WTC11 (cell line): ENCODE data around the gene SHROOM2.

Experiments
- CBFB ChIP-seq: sonication (generic); formaldehyde crosslinking; IDR thresholded peaks from 2 replicates; pipeline ENCODE4 v1.8.1; 2022; ENCODE audit warnings: mild to moderate bottlenecking, low read depth, missing genetic modification reagents
- CREM ChIP-seq: sonication (generic); formaldehyde crosslinking; IDR thresholded peaks from 2 replicates; pipeline ENCODE4 v1.8.1; 2022; ENCODE audit warnings: mild to moderate bottlenecking, missing genetic modification reagents, moderate library complexity
- JAZF1 ChIP-seq: fragments of 250-450 bp; sonication (Bioruptor Pico); IDR thresholded peaks from 2 replicates; pipeline ENCODE4 v1.9.0; 2021; ENCODE audit warnings: moderate library complexity, mild to moderate bottlenecking, inconsistent platforms
- JUN ChIP-seq: sonication (generic); formaldehyde crosslinking; IDR thresholded peaks from 2 replicates; pipeline ENCODE4 v1.8.0; 2023; ENCODE audit warnings: mild to moderate bottlenecking, missing genetic modification reagents
- NFYB ChIP-seq: sonication (generic); formaldehyde crosslinking; conservative IDR thresholded peaks from 2 replicates; pipeline ENCODE4 v1.8.0; 2022; ENCODE audit warnings: low read depth, missing genetic modification reagents
- TF ChIP-seq, protein P1 (sequence below): fragments of 200-600 bp; IDR thresholded peaks from 2 replicates; pipeline ENCODE4 v1.8.0; 2022; ENCODE audit warnings: antibody characterized with exemption

DNA sequence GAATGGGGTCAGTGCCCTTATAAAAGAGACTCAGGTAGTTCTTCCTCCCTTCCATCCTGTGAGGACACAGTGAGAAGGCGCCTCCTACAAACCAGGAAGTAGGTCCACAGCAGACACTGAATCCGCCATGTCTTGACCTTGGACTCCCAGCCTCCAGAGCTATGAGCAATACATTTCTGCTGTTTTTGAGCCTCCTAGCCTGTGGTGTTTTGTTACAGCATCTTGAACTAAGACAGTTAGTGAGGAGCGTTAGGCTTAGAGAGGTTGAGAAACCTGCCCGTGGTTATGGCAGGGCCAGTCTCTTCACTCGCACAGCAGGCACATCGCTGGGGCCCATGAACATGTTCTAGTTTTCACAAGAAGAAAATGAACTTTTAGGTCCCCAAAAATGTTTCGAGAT is 19.7 kb downstream of the SHROOM2 start:
- no peak for TF ChIP-seq JAZF1
- TF ChIP-seq CREM, result no peak
- no peak for TF ChIP-seq NFYB
- TF ChIP-seq, protein P1, sequence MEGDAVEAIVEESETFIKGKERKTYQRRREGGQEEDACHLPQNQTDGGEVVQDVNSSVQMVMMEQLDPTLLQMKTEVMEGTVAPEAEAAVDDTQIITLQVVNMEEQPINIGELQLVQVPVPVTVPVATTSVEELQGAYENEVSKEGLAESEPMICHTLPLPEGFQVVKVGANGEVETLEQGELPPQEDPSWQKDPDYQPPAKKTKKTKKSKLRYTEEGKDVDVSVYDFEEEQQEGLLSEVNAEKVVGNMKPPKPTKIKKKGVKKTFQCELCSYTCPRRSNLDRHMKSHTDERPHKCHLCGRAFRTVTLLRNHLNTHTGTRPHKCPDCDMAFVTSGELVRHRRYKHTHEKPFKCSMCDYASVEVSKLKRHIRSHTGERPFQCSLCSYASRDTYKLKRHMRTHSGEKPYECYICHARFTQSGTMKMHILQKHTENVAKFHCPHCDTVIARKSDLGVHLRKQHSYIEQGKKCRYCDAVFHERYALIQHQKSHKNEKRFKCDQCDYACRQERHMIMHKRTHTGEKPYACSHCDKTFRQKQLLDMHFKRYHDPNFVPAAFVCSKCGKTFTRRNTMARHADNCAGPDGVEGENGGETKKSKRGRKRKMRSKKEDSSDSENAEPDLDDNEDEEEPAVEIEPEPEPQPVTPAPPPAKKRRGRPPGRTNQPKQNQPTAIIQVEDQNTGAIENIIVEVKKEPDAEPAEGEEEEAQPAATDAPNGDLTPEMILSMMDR, result no peak
- no peak for TF ChIP-seq JUN
- no peak for TF ChIP-seq CBFB
